Measurements from ENCODE around the gene C3orf33.
A peak's percentile ranks its signal among the peaks of the same experiment; 100 is the strongest.

The C3orf33 gene

GRCh38 chr3:155766206-155766605 lies 39.9 kb downstream of the C3orf33 start:
- peak; percentile 65 for DNase-seq (ENCODE audit: low read depth)
- H3K4me3 ChIP-seq (ENCODE audit: control insufficient read depth, low read depth, low read length) = no peak overlapping the region
- TF ChIP-seq CTCF (conservative IDR thresholded peaks at IDR 0.05; ENCODE audit: control insufficient read depth, insufficient read depth, low read depth, low read length) = no peak

- no peak for DNase-seq (ENCODE audit: low read depth)
- no peak for TF ChIP-seq CTCF (conservative IDR thresholded peaks at IDR 0.05; ENCODE audit: control insufficient read depth, insufficient read depth, low read depth, low read length)
Measured at GRCh38 chr3:155763870-155764463, 42.1 kb downstream of the C3orf33 start.

GRCh38 chr3:155760653-155761052 lies 45.4 kb downstream of the C3orf33 start:
- H3K4me3 ChIP-seq (ENCODE audit: control insufficient read depth, low read depth, low read length) = no peak overlapping the region
- TF ChIP-seq CTCF (conservative IDR thresholded peaks at IDR 0.05; ENCODE audit: control insufficient read depth, insufficient read depth, low read depth, low read length) = no peak
- no peak for DNase-seq (ENCODE audit: low read depth)

More at GRCh38 chr3:155763870-155764463, 42.1 kb downstream of the C3orf33 start:
- no peak overlapping the region for H3K4me3 ChIP-seq (ENCODE audit: control insufficient read depth, low read depth, low read length)

GRCh38 chr3:155757577-155757976 lies 48.5 kb downstream of the C3orf33 start:
- DNase-seq (ENCODE audit: low read depth) = no peak
- no peak overlapping the region for H3K4me3 ChIP-seq (ENCODE audit: control insufficient read depth, low read depth, low read length)
- no peak for TF ChIP-seq CTCF (conservative IDR thresholded peaks at IDR 0.05; ENCODE audit: control insufficient read depth, insufficient read depth, low read depth, low read length)

- H3K4me3 ChIP-seq (ENCODE audit: control insufficient read depth, low read depth, low read length) = no peak overlapping the region
- peak; percentile 51 for DNase-seq (ENCODE audit: low read depth)
- TF ChIP-seq CTCF (conservative IDR thresholded peaks at IDR 0.05; ENCODE audit: control insufficient read depth, insufficient read depth, low read depth, low read length) = peak; percentile 54
Measured at GRCh38 chr3:155753038-155753639, 52.9 kb downstream of the C3orf33 start.

- DNase-seq (ENCODE audit: low read depth) = peak; percentile 53
- no peak for TF ChIP-seq CTCF (conservative IDR thresholded peaks at IDR 0.05; ENCODE audit: control insufficient read depth, insufficient read depth, low read depth, low read length)
- H3K4me3 ChIP-seq (ENCODE audit: control insufficient read depth, low read depth, low read length) = no peak overlapping the region
Measured at GRCh38 chr3:155748611-155749365, 57.3 kb downstream of the C3orf33 start.

Measured in fibroblast of mammary gland (primary cell).